Spleen (tissue), 11 donors: ENCODE data around the gene NECAB3. TPM values are rescaled to one million over a fixed set of nuclear protein-coding genes. Genes with fewer than 3 reads are reported as not detected.

Source experiments
- DNase-seq: peaks from one replicate; pipeline ENCODE4 v3.0.0-alpha.2; 2020
- H3K27ac ChIP-seq, 8 donors: fragments of 200-600 bp; sonication (generic) in 7 of 8; 1 replicate in 4 of 8; 2 replicates in 4 of 8; pipeline versions ENCODE4 v1.5.0 to v1.8.0; 2016 to 2021; ENCODE audit warnings: inconsistent platforms in 4 of 8, mild to moderate bottlenecking in 4 of 8, moderate library complexity in 1 of 8
- H3K27me3 ChIP-seq, 7 donors: fragments of 200-600 bp; sonication (generic) in 6 of 7; replicated peaks in 1 of 7; 1 replicate in 4 of 7; 2 replicates in 3 of 7; pipeline versions ENCODE4 v1.5.0 to v1.8.0; 2016 to 2021; ENCODE audit warnings: inconsistent platforms in 3 of 7, mild to moderate bottlenecking in 1 of 7
- H3K36me3 ChIP-seq, 6 donors: fragments of 200-600 bp; sonication (generic) in 5 of 6; 1 replicate in 4 of 6; 2 replicates in 2 of 6; pipeline versions ENCODE4 v1.5.0 to v1.8.0; 2016 to 2021; ENCODE audit warnings: inconsistent platforms in 2 of 6
- H3K4me1 ChIP-seq, 6 donors: fragments of 200-600 bp; sonication (generic) in 5 of 6; 1 replicate in 3 of 6; 2 replicates in 3 of 6; pipeline versions ENCODE4 v1.5.0 to v1.8.0; 2016 to 2021; ENCODE audit warnings: inconsistent platforms in 3 of 6
- H3K4me3 ChIP-seq, 8 donors: fragments of 200-600 bp; sonication (generic) in 7 of 8; 1 replicate in 4 of 8; 2 replicates in 4 of 8; pipeline versions ENCODE4 v1.5.0 to v1.8.0; 2016 to 2021; ENCODE audit warnings: inconsistent platforms in 4 of 8, mild to moderate bottlenecking in 4 of 8, moderate library complexity in 2 of 8
- H3K9me3 ChIP-seq, 8 donors: fragments of 200-600 bp; sonication (generic) in 7 of 8; 1 replicate in 4 of 8; 2 replicates in 4 of 8; pipeline versions ENCODE4 v1.5.0 to v1.8.0; 2016 to 2021; ENCODE audit warnings: inconsistent platforms in 4 of 8
- CTCF ChIP-seq, 11 experiments: fragments of 200-600 bp in 7 of 11; fragments of 450-650 bp in 4 of 11; sonication (generic) in 4 of 11; IDR thresholded peaks in 8 of 11; conservative IDR thresholded peaks in 3 of 11; 1 replicate in 7 of 11; 2 replicates in 4 of 11; pipeline versions ENCODE4 v1.4.0 to v1.8.0; 2016 to 2021; ENCODE audit warnings: antibody characterized with exemption in 11 of 11, inconsistent platforms in 4 of 11, mild to moderate bottlenecking in 1 of 11
- POLR2A ChIP-seq, 3 donors: fragments of 450-650 bp; IDR thresholded peaks; one replicate each; pipeline ENCODE4 v1.5.1; 2017; ENCODE audit warnings: antibody characterized with exemption in 3 of 3, mild to moderate bottlenecking in 1 of 3
- POLR2AphosphoS5 ChIP-seq, 3 donors: sonication (generic); formaldehyde crosslinking; IDR thresholded peaks; one replicate each; pipeline ENCODE4 v1.5.1; 2017; ENCODE audit warnings: antibody characterized with exemption in 3 of 3
- WGBS, 5 donors: extraction: QIAGEN DNeasy Blood & Tissue Kit in 3 of 5; methylation state at CpG; one replicate each; pipeline versions ENCODE4 v1.1.5 to v1.1.7; 2013 to 2018; 5-methylcytosine and 5-hydroxymethylcytosine counted together
- intact Hi-C: fragments of 100-400 bp; cut with DNase I; formaldehyde crosslinking; loops from one replicate; pipeline ENCODE4 v1.15.0; 2023; ENCODE audit warnings: low total_unique reads
- polyA plus RNA-seq, 3 donors: library from polyadenylated mRNA; stranded (reverse); fragments of 200-250 nt; gene quantifications; one replicate each; pipeline ENCODE4 v1.2.1, GENCODE V29; 2013
- total RNA-seq, 7 donors: library from RNA; depleted of rRNA in 3 of 7; stranded (reverse); fragments of >200 nt in 3 of 7; fragmentation: NEBNext Ultra II Directional in 4 of 7; extraction: Animal tissue kit (Norgen Biotek cat#: 25700) in 4 of 7; gene quantifications; one replicate each; pipeline versions ENCODE4 v1.1.0 to v1.2.1, GENCODE V29; 2016 to 2021
- donor health status: healthy with polysubstance abuse.
- donor health status: DM: no; HTN: no; CAD: no; lungs with moderate emphysema.
- donor health status: DM: no; HTN: no; CAD: no.
- donor health status: Bipolar disorder and iron deficiency.
- donor health status: healthy.
- donor health status: DM: no; HTN: no; CAD: no.
- donor health status: DM: yes; HTN: yes; CAD: no.

The NECAB3 gene
- total and polyA plus RNA-seq, 10 donors, result 8.6 to 39.0 (median 18.4) TPM

- no peaks in the 10 kb centered on the region for H3K4me1 ChIP-seq
- intact Hi-C loops, result no loop called here
- peaks cover 0 to 89% (median 61%) of the 10 kb centered on the region in 6 donors for H3K36me3 ChIP-seq
- TF ChIP-seq POLR2AphosphoS5 (IDR thresholded peaks at IDR 0.05), result no peak
- TF ChIP-seq CTCF (IDR thresholded peaks at IDR 0.05 in 8 of 11, conservative IDR thresholded peaks at IDR 0.05 in 3 of 11), result no peak
- no peak for TF ChIP-seq POLR2A (IDR thresholded peaks at IDR 0.05)
- no peak overlapping the region for H3K27ac ChIP-seq
- no peak overlapping the region for H3K4me3 ChIP-seq
- no peaks in the 10 kb centered on the region for H3K9me3 ChIP-seq
- no peak for DNase-seq
- 80 to 84% (median 83%) methylated on average over 13 to 14 of the region's 14 CpGs for WGBS, 5 donors
- no peaks in the 10 kb centered on the region for H3K27me3 ChIP-seq
Observed at GRCh38 chr20:33710681-33711445, 36.6 kb upstream of the NECAB3 start.

GRCh38 chr20:33709905-33710541, 35.8 kb upstream of the NECAB3 start:
- Histone ChIP-seq H3K4me3 (no peak overlapping the region), H3K36me3 (peaks cover 0 to 89% (median 61%) of the 10 kb centered on the region in 6 donors), H3K4me1 (no peaks in the 10 kb centered on the region), H3K27me3 (no peaks in the 10 kb centered on the region), H3K27ac (no peak overlapping the region), H3K9me3 (no peaks in the 10 kb centered on the region)
- no peak for DNase-seq
- TF ChIP-seq POLR2AphosphoS5 (IDR thresholded peaks at IDR 0.05) (no peak), CTCF (IDR thresholded peaks at IDR 0.05 in 8 of 11, conservative IDR thresholded peaks at IDR 0.05 in 3 of 11) (no peak), POLR2A (IDR thresholded peaks at IDR 0.05) (no peak)
- WGBS, 5 donors, result 83 to 89% (median 88%) methylated on average over 16 of the region's 16 CpGs
- intact Hi-C loops, result no loop called here

- H3K27ac ChIP-seq, result no peak overlapping the region
- H3K9me3 ChIP-seq, result no peaks in the 10 kb centered on the region
- intact Hi-C loops, result no loop called here
- H3K36me3 ChIP-seq, result peaks cover 0 to 87% (median 56%) of the 10 kb centered on the region in 6 donors
- WGBS, 5 donors, result 87 to 100% (median 91%) methylated on average over 2 of the region's 2 CpGs
- H3K27me3 ChIP-seq, result no peaks in the 10 kb centered on the region
- no peak overlapping the region for H3K4me3 ChIP-seq
- DNase-seq, result no peak
- no peak for TF ChIP-seq POLR2AphosphoS5 (IDR thresholded peaks at IDR 0.05)
- no peak for TF ChIP-seq CTCF (IDR thresholded peaks at IDR 0.05 in 8 of 11, conservative IDR thresholded peaks at IDR 0.05 in 3 of 11)
- TF ChIP-seq POLR2A (IDR thresholded peaks at IDR 0.05), result no peak
- no peaks in the 10 kb centered on the region for H3K4me1 ChIP-seq
Observed at GRCh38 chr20:33709398-33709797, 35.2 kb upstream of the NECAB3 start.

GRCh38 chr20:33707668-33708067, 33.4 kb upstream of the NECAB3 start:
- peaks cover 0 to 81% (median 40%) of the 10 kb centered on the region in 6 donors for H3K36me3 ChIP-seq
- no peak for DNase-seq
- no peaks in the 10 kb centered on the region for H3K9me3 ChIP-seq
- intact Hi-C loops, result no loop called here
- no peak overlapping the region for H3K4me3 ChIP-seq
- no peaks in the 10 kb centered on the region for H3K27me3 ChIP-seq
- WGBS, 5 donors, result 88 to 93% (median 91%) methylated on average over 11 of the region's 11 CpGs
- H3K27ac ChIP-seq, result no peak overlapping the region
- TF ChIP-seq POLR2AphosphoS5 (IDR thresholded peaks at IDR 0.05) (no peak), POLR2A (IDR thresholded peaks at IDR 0.05) (no peak), CTCF (IDR thresholded peaks at IDR 0.05 in 8 of 11, conservative IDR thresholded peaks at IDR 0.05 in 3 of 11) (no peak)
- no peaks in the 10 kb centered on the region for H3K4me1 ChIP-seq
